Neural cell (in vitro differentiated cells): ENCODE results near the gene CST11. TPM values are rescaled to one million over a fixed set of nuclear protein-coding genes. Genes with fewer than 3 reads are reported as not detected.

ENCODE experiments used
- H2AFZ ChIP-seq: fragments of 200-600, 300-800 bp; sonication (generic), shearing (Covaris generic); 2 replicates; pipeline ENCODE4 v1.6.0; 2014; ENCODE audit warnings: low read depth, mild to moderate bottlenecking, antibody characterized with exemption, low read length, moderate library complexity
- H3F3A ChIP-seq: fragments of 200-600 bp; shearing (Covaris generic); 2 replicates; pipeline ENCODE4 v1.6.1; 2016; ENCODE audit warnings: mild to moderate bottlenecking, moderate library complexity, mixed read lengths, antibody characterized with exemption, low read length; ENCODE audit not compliant: insufficient read depth, poor library complexity, severe bottlenecking
- H3K27ac ChIP-seq: fragments of 200-600, 300-800 bp; sonication (generic), shearing (Covaris generic); 2 replicates; pipeline ENCODE4 v1.5.1; 2014; ENCODE audit warnings: mild to moderate bottlenecking, low read length, moderate library complexity
- H3K27me3 ChIP-seq: fragments of 300-800, 200-600 bp; sonication (generic), shearing (Covaris generic); 2 replicates; pipeline ENCODE4 v1.6.0; 2014; ENCODE audit warnings: mild to moderate bottlenecking, low read depth, low read length, moderate library complexity; ENCODE audit not compliant: insufficient read depth
- H3K36me3 ChIP-seq: fragments of 300-800, 200-600 bp; sonication (generic), shearing (Covaris generic); 2 replicates; pipeline ENCODE4 v1.5.1; 2014; ENCODE audit warnings: mild to moderate bottlenecking, antibody characterized with exemption, low read length, moderate library complexity; ENCODE audit not compliant: insufficient read depth
- H3K4me2 ChIP-seq: fragments of 300-800, 200-600 bp; sonication (generic), shearing (Covaris generic); 2 replicates; pipeline ENCODE4 v1.6.0; 2014; ENCODE audit warnings: mild to moderate bottlenecking, low read length
- H3K4me3 ChIP-seq: fragments of 300-800, 200-600 bp; sonication (generic), shearing (Covaris generic); 2 replicates; pipeline ENCODE4 v1.5.1; 2014; ENCODE audit warnings: mild to moderate bottlenecking, low read length, moderate library complexity
- H3K79me2 ChIP-seq: fragments of 200-600 bp; shearing (Covaris generic); replicated peaks from 2 replicates; pipeline ENCODE4 v1.6.0; 2014; ENCODE audit warnings: mild to moderate bottlenecking, low read length, moderate library complexity; ENCODE audit not compliant: insufficient read depth
- H3K9ac ChIP-seq: fragments of 300-800, 200-600 bp; sonication (generic), shearing (Covaris generic); 2 replicates; pipeline ENCODE4 v1.6.1; 2016; ENCODE audit warnings: mild to moderate bottlenecking, low read length, mixed read lengths
- H3K9me2 ChIP-seq: fragments of 200-600 bp; shearing (Covaris generic); 2 replicates; pipeline ENCODE4 v1.6.1; 2016; ENCODE audit warnings: mild to moderate bottlenecking, low read length, mixed read lengths; ENCODE audit not compliant: insufficient read depth
- H3K9me3 ChIP-seq: fragments of 200-600, 300-800 bp; sonication (generic), shearing (Covaris generic); 2 replicates; pipeline ENCODE4 v1.6.1; 2016; ENCODE audit warnings: mild to moderate bottlenecking, mixed run types, low read length, moderate library complexity, mixed read lengths
- H4K20me1 ChIP-seq: fragments of 200-600 bp; shearing (Covaris generic); 2 replicates; pipeline ENCODE4 v1.6.1; 2016; ENCODE audit warnings: mild to moderate bottlenecking, mixed run types; ENCODE audit not compliant: insufficient read depth
- CTCF ChIP-seq: fragments of 450-650 bp; IDR thresholded peaks from 2 replicates; pipeline ENCODE4 v1.5.1; 2014; ENCODE audit warnings: antibody characterized with exemption, mild to moderate bottlenecking, moderate library complexity; ENCODE audit not compliant: poor library complexity, severe bottlenecking
- EP300 ChIP-seq: fragments of 450-650 bp; conservative IDR thresholded peaks from 2 replicates; pipeline ENCODE4 v1.6.1; 2014; ENCODE audit warnings: antibody characterized with exemption, mild to moderate bottlenecking, moderate library complexity; ENCODE audit not compliant: poor library complexity, severe bottlenecking
- EZH2 ChIP-seq: fragments of 200-600, 300-800 bp; shearing (Covaris generic), sonication (generic); IDR thresholded peaks from 2 replicates; pipeline ENCODE4 v1.6.1; 2014; ENCODE audit warnings: antibody characterized with exemption, low read length, borderline replicate concordance, mild to moderate bottlenecking; ENCODE audit not compliant: insufficient read depth, poor library complexity, severe bottlenecking
- MXI1 ChIP-seq: fragments of 450-650 bp; conservative IDR thresholded peaks from 2 replicates; pipeline ENCODE4 v1.6.1; 2014; ENCODE audit warnings: antibody characterized with exemption, mild to moderate bottlenecking; ENCODE audit not compliant: poor library complexity, severe bottlenecking
- POLR2AphosphoS5 ChIP-seq: IDR thresholded peaks from 2 replicates; pipeline ENCODE4 v1.6.1; 2012
- RAD21 ChIP-seq: fragments of 450-650 bp; conservative IDR thresholded peaks from 2 replicates; pipeline ENCODE4 v1.6.1; 2014; ENCODE audit warnings: antibody characterized with exemption, mild to moderate bottlenecking, moderate library complexity
- REST ChIP-seq: IDR thresholded peaks from 2 replicates; pipeline ENCODE4 v1.6.1; 2012; ENCODE audit warnings: borderline replicate concordance
- SMC3 ChIP-seq: fragments of 450-650 bp; conservative IDR thresholded peaks from 2 replicates; pipeline ENCODE4 v1.6.1; 2014; ENCODE audit warnings: antibody characterized with exemption, mild to moderate bottlenecking, moderate library complexity; ENCODE audit not compliant: poor library complexity
- TAF1 ChIP-seq: IDR thresholded peaks from 2 replicates; pipeline ENCODE4 v1.6.1; 2012; ENCODE audit warnings: low read depth
- polyA plus RNA-seq: library from polyadenylated mRNA; depleted of rRNA; stranded (reverse); fragments of >200 nt; gene quantifications from 2 replicates; pipeline ENCODE4 v1.2.3, GENCODE V29; 2014

Gene CST11
- polyA plus RNA-seq, 1 donor from 2014 or later, result not detected

- no peak overlapping the region for H2AFZ ChIP-seq
- no peaks in the 10 kb centered on the region for H3K9me3 ChIP-seq
- H3K4me3 ChIP-seq, result no peak overlapping the region
- H4K20me1 ChIP-seq, result no peaks in the 10 kb centered on the region
- no peaks in the 10 kb centered on the region for H3K79me2 ChIP-seq
- H3K27ac ChIP-seq, result no peak overlapping the region
- H3K9ac ChIP-seq, result no peak overlapping the region
- H3K9me2 ChIP-seq, result no peaks in the 10 kb centered on the region
- H3K27me3 ChIP-seq, result no peaks in the 10 kb centered on the region
- H3F3A ChIP-seq, result no peaks in the 10 kb centered on the region
- TF ChIP-seq TAF1, result no peak
- no peak for TF ChIP-seq CTCF
- no peak for TF ChIP-seq RAD21
- TF ChIP-seq EP300, result no peak
- no peak for TF ChIP-seq SMC3
- no peak for TF ChIP-seq POLR2AphosphoS5
- TF ChIP-seq MXI1, result no peak
- no peak for TF ChIP-seq EZH2
- TF ChIP-seq REST, result no peak
- no peak overlapping the region for H3K4me2 ChIP-seq
- no peaks in the 10 kb centered on the region for H3K36me3 ChIP-seq
These were observed 1.2 kb upstream of the CST11 start for GRCh38 chr20:23453549-23454543.

GRCh38 chr20:23451956-23452487, 654 bp downstream of the CST11 start:
- Histone ChIP-seq H3K9me3 (no peaks in the 10 kb centered on the region), H3K4me3 (no peak overlapping the region), H3K9ac (no peak overlapping the region), H4K20me1 (no peaks in the 10 kb centered on the region), H3K27ac (no peak overlapping the region), H3K9me2 (no peaks in the 10 kb centered on the region), H3K36me3 (no peaks in the 10 kb centered on the region), H3K27me3 (no peaks in the 10 kb centered on the region), H2AFZ (no peak overlapping the region), H3F3A (no peaks in the 10 kb centered on the region), H3K4me2 (no peak overlapping the region), H3K79me2 (no peaks in the 10 kb centered on the region)
- TF ChIP-seq POLR2AphosphoS5 (no peak), CTCF (no peak)
